Type B pancreatic cell (in vitro differentiated cells): ENCODE measurements around the gene JOSD2. TPM values are rescaled to one million over a fixed set of nuclear protein-coding genes. Genes with fewer than 3 reads are reported as not detected.

ENCODE experiments used
- DNase-seq: peaks from one replicate; pipeline ENCODE4 v3.0.0; 2021; ENCODE audit warnings: mixed read lengths; ENCODE audit not compliant: unreplicated experiment; ENCODE audit errors: extremely low spot score
- H3K27ac Mint-ChIP-seq: 2 replicates; pipeline ENCODE4 v1.8.0; 2021; ENCODE audit warnings: mild to moderate bottlenecking, mixed read lengths
- H3K27me3 Mint-ChIP-seq: 2 replicates; pipeline ENCODE4 v1.8.0; 2021; ENCODE audit warnings: mixed read lengths
- H3K36me3 Mint-ChIP-seq: 2 replicates; pipeline ENCODE4 v1.8.0; 2021; ENCODE audit warnings: mixed read lengths
- H3K4me1 Mint-ChIP-seq: one replicate; pipeline ENCODE4 v1.8.0; 2021; ENCODE audit warnings: mixed read lengths; ENCODE audit not compliant: unreplicated experiment
- H3K4me3 Mint-ChIP-seq: 2 replicates; pipeline ENCODE4 v1.8.0; 2021; ENCODE audit warnings: mild to moderate bottlenecking, mixed read lengths
- H3K9me3 Mint-ChIP-seq: 2 replicates; pipeline ENCODE4 v1.8.0; 2021; ENCODE audit warnings: mixed read lengths
- CTCF ChIP-seq: fragments of 200-600 bp; sonication (generic); conservative IDR thresholded peaks from 2 replicates; pipeline ENCODE4 v1.5.0; 2021; ENCODE audit warnings: antibody characterized with exemption, mild to moderate bottlenecking
- total RNA-seq: library from RNA; stranded (reverse); gene quantifications from 2 replicates; pipeline ENCODE4 v1.2.1, GENCODE V29; 2021; ENCODE audit warnings: low replicate concordance

The JOSD2 gene
- total RNA-seq, 1 donor from 2014 or later: 16.2 TPM

GRCh38 chr19:50505856-50506611, 5.0 kb downstream of the JOSD2 start:
- no peak overlapping the region for H3K27ac Mint-ChIP-seq
- no peak for TF ChIP-seq CTCF
- H3K4me3 Mint-ChIP-seq: no peak overlapping the region
- H3K4me1 Mint-ChIP-seq: peaks cover 11% of the 10 kb centered on the region
- peaks cover 7% of the 10 kb centered on the region for H3K27me3 Mint-ChIP-seq
- H3K9me3 Mint-ChIP-seq: no peaks in the 10 kb centered on the region
- no peaks in the 10 kb centered on the region for H3K36me3 Mint-ChIP-seq
- DNase-seq: no peak

GRCh38 chr19:50501568-50502475, 9.2 kb downstream of the JOSD2 start:
- DNase-seq: no peak
- H3K4me3 Mint-ChIP-seq: no peak overlapping the region
- no peaks in the 10 kb centered on the region for H3K9me3 Mint-ChIP-seq
- no peaks in the 10 kb centered on the region for H3K36me3 Mint-ChIP-seq
- no peaks in the 10 kb centered on the region for H3K4me1 Mint-ChIP-seq
- no peak overlapping the region for H3K27ac Mint-ChIP-seq
- TF ChIP-seq CTCF: no peak
- H3K27me3 Mint-ChIP-seq: peaks cover 10% of the 10 kb centered on the region

GRCh38 chr19:50501186-50501567, 9.8 kb downstream of the JOSD2 start:
- Mint-ChIP-seq H3K4me1 (no peaks in the 10 kb centered on the region), H3K9me3 (no peaks in the 10 kb centered on the region), H3K4me3 (no peak overlapping the region), H3K36me3 (no peaks in the 10 kb centered on the region), H3K27me3 (peaks cover 12% of the 10 kb centered on the region), H3K27ac (no peak overlapping the region)
- DNase-seq: no peak
- no peak for TF ChIP-seq CTCF

GRCh38 chr19:50500753-50501151, 10.2 kb downstream of the JOSD2 start:
- no peaks in the 10 kb centered on the region for H3K36me3 Mint-ChIP-seq
- TF ChIP-seq CTCF: no peak
- no peak overlapping the region for H3K4me3 Mint-ChIP-seq
- peaks cover 15% of the 10 kb centered on the region for H3K27me3 Mint-ChIP-seq
- no peaks in the 10 kb centered on the region for H3K9me3 Mint-ChIP-seq
- no peak overlapping the region for H3K27ac Mint-ChIP-seq
- DNase-seq: no peak
- no peaks in the 10 kb centered on the region for H3K4me1 Mint-ChIP-seq

GRCh38 chr19:50500060-50500752, 10.8 kb downstream of the JOSD2 start:
- H3K27me3 Mint-ChIP-seq: peaks cover 19% of the 10 kb centered on the region
- peaks cover 1% of the 10 kb centered on the region for H3K36me3 Mint-ChIP-seq
- H3K4me3 Mint-ChIP-seq: no peak overlapping the region
- H3K9me3 Mint-ChIP-seq: no peaks in the 10 kb centered on the region
- no peak for DNase-seq
- H3K27ac Mint-ChIP-seq: no peak overlapping the region
- TF ChIP-seq CTCF: peak; percentile 39
- no peaks in the 10 kb centered on the region for H3K4me1 Mint-ChIP-seq
